GM18505 (cell line): Measurements from ENCODE around the gene FBXO41.

Source experiments
- ATAC-seq: cut with Tn5 transposase; IDR thresholded peaks from one replicate; pipeline ENCODE4 v1.9.1; 2021; ENCODE audit not compliant: unreplicated experiment
- POLR2A ChIP-seq: IDR thresholded peaks from 4 replicates; pipeline ENCODE4 v1.6.1; 2011; ENCODE audit warnings: borderline replicate concordance; ENCODE audit not compliant: insufficient read depth, insufficient read length; ENCODE audit errors: extremely low read depth

The FBXO41 gene

GRCh38 chr2:73262108-73262651 is 22.1 kb downstream of the FBXO41 start:
- ATAC-seq, result no peak
- no peak for TF ChIP-seq POLR2A

GRCh38 chr2:73260338-73260984 is 23.8 kb downstream of the FBXO41 start:
- no peak for TF ChIP-seq POLR2A
- ATAC-seq, result no peak

- ATAC-seq, result no peak
- TF ChIP-seq POLR2A, result no peak
Observed at GRCh38 chr2:73259704-73260337, 24.5 kb downstream of the FBXO41 start.

GRCh38 chr2:73259276-73259675 is 25.0 kb downstream of the FBXO41 start:
- no peak for TF ChIP-seq POLR2A
- ATAC-seq, result no peak

GRCh38 chr2:73258913-73259215 is 25.4 kb downstream of the FBXO41 start:
- no peak for TF ChIP-seq POLR2A
- ATAC-seq, result no peak

- TF ChIP-seq POLR2A, result no peak
- ATAC-seq, result no peak
Observed at GRCh38 chr2:73258186-73258912, 25.9 kb downstream of the FBXO41 start.

- TF ChIP-seq POLR2A, result no peak
- ATAC-seq, result no peak
Observed at GRCh38 chr2:73257425-73258125, 26.7 kb downstream of the FBXO41 start.

- no peak for TF ChIP-seq POLR2A
- ATAC-seq, result no peak
Observed at GRCh38 chr2:73257021-73257420, 27.3 kb downstream of the FBXO41 start.

- ATAC-seq, result no peak
- TF ChIP-seq POLR2A, result no peak
Observed at GRCh38 chr2:73256618-73256922, 27.7 kb downstream of the FBXO41 start.

- no peak for ATAC-seq
- TF ChIP-seq POLR2A, result no peak
Observed at GRCh38 chr2:73255907-73256617, 28.2 kb downstream of the FBXO41 start.

GRCh38 chr2:73255007-73255644 is 29.2 kb downstream of the FBXO41 start:
- ATAC-seq, result no peak
- TF ChIP-seq POLR2A, result no peak

GRCh38 chr2:73254343-73255006 is 29.8 kb downstream of the FBXO41 start:
- no peak for ATAC-seq
- no peak for TF ChIP-seq POLR2A

- no peak for ATAC-seq
- TF ChIP-seq POLR2A, result peak; percentile 13
Observed at GRCh38 chr2:73253901-73254300, 30.4 kb downstream of the FBXO41 start.

- TF ChIP-seq POLR2A, result no peak
- ATAC-seq, result no peak
Observed at GRCh38 chr2:73253400-73253799, 30.9 kb downstream of the FBXO41 start.
